Stimulated activated CD4-positive, alpha-beta T cell treated with anti-CD3 and anti-CD28 coated beads, Interleukin-4, amount 100 ng/mL, for 4 hours (primary cell): ENCODE results near the gene CGREF1.

ENCODE experiments used
- DNase-seq, 2 experiments: peaks; one replicate each; pipeline ENCODE4 v3.0.0-alpha.2; 2020

Gene CGREF1, protein sequence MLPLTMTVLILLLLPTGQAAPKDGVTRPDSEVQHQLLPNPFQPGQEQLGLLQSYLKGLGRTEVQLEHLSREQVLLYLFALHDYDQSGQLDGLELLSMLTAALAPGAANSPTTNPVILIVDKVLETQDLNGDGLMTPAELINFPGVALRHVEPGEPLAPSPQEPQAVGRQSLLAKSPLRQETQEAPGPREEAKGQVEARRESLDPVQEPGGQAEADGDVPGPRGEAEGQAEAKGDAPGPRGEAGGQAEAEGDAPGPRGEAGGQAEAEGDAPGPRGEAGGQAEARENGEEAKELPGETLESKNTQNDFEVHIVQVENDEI

DNA sequence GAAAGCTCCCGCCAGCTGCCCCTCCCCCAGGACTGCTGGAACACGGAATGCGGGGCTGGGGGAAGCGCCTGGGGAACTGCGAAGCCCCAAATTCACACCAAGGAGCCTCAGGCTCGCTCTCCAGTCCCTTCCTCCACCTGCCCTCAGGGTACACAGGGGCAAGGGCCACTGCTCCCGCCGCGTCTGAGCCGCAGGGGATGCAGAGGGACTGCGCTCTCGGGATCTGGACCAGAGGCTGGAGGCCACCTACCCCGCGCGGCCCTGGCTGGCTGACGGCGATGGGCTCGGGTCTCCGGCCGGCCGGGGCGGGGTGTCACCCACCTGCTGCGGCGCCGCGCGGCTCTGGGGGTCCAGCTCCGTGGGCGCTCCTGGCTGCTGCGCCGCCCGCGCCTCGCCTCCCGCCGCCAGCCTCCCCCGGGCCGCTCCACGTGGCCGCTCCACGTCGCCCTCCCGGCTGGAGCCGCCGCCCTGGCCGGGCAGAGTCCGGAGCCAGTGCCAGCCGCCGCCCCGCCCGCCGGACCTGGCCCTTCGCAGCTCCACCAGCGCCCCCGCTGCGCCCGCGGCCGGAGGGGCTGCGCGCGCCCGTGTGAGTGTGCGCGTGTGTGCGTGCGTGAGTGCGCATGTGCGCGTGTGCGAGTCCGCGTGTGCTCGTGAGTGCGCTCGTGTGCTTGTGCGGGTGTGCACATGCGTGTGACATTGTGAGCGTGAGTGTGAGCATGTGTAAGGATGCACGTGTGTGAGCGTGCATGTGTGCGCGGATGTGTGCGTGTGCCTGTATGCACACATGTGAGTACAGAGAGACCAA is at the start of gene CGREF1:
Gene CGREF1, minus strand, starts transcription at position 604 of the 805 bp plus-strand sequence. CDS start 14,762 bp downstream, outside the sequence.
- peak; percentile 27 to 29 for DNase-seq

DNA sequence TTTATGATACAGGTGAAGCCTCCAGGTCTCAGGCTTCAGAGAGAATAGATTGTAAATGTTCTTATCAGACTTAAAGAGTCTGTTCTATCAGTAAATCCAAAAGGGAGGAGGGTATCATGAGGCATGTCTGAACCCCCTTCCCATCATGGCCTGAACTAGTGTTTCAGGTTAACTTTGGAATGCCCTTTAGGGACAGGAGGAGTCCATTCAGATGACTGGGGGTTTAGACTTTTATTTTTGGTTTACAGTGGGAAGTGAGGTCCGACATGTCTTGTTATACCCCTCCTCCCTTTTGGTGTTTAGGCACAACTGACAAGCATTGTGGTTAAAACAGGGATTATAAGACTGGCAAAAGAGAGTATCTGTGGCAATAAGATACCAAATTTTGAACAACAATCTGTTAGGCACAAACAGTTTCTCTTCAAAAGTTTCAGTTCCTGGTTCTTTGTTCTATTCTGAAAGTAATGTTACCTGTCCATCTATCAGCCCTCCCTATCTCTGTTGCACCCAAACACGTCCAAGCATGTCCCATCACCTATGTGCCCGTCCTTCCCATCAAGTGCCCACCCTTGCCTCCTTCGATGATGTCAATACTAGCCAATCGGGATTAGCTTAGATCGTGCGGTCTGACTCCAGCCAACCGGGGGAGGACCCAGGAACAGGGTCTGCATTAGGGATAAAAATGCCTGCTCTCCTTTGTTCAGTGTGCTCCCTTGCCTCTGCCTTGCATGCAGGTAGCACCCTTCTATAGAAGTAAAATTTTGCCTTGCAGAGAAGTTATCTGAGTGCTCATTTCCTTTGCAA is 46.2 kb upstream of the CGREF1 start:
- DNase-seq, result no peak

DNA sequence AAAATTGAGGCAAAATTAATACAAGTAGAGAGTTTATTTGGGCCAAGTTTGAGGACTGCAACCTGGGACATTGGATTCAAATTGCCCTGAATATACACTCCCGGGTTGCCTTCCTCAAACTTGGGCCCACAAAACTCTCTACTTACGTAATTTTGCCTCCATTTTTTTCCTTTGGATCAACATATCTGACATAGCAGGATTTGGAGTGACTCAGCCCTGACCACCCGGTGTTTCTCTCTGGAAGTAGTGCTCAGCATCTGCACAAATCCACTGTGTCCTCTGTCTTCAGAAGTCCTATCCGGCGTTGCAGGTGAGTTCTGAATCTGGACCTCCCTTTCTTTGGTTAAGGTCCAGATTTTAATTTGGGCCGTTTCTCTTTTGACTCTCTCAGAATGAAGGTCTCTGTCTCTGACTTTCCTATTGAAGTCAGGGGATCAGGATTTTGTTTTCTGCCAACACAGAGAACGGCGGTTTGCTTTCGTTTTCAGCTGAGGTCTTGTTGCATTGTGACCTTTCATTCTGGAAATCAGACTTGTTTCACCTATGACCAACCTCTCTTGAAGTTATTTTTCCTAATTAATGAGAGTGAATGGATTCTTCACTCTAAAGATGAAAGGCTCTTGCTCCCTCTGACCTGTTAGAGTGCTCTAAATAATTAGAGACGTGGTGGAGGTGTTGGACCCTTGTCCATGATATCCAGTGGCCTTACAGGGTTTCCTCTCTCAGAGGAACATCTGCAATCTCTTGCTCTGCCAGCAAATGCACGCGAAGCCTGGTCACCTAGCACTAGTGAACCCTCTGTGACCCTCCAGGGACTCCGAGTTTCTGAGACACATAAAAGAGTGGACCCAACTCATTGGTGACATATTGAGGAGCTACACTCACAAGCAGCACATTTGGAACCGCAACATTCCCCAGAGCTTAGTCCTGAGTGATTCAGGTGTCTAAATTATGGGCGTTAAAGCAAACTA is 43.5 kb upstream of the CGREF1 start:
- DNase-seq, result no peak

DNA sequence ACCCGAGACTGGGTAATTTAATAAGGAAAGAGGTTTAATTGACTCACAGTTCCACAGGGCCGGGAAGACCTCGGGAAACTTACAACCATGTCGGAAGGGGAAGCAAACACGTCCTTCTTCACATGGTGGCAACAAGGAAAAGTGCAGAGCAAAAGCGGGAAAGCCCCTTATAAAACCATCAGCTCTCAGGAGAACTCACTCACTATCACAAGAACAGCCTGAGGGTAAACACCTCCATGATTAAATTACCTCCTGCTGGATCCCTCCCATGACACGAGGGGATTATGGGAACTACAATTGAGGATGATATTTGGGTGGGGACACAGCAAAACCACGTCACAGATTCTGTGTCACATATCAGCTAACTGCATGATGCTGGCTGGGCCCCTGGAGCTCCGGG is 41.3 kb upstream of the CGREF1 start:
- no peak for DNase-seq

DNA sequence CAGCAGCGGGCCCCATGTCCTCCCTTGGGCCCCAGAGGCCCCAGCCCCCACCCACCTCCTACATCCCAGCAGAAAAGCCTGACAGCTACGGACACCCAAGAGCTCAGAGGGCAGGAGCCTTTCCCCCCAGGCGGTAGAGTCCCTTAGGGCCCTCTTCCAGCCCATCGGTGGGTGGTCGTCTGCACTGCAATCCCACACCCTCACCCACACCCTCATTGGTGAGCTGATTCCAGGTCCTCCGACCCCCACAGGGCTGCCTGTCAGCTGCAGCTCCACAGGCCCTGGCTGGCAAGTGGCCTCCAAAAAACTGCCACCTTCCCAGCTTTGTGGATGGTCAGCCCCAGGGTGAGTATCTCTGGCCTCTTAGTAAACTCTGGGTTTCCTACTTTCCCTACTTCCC is 40.3 kb upstream of the CGREF1 start:
- DNase-seq, result no peak

DNA sequence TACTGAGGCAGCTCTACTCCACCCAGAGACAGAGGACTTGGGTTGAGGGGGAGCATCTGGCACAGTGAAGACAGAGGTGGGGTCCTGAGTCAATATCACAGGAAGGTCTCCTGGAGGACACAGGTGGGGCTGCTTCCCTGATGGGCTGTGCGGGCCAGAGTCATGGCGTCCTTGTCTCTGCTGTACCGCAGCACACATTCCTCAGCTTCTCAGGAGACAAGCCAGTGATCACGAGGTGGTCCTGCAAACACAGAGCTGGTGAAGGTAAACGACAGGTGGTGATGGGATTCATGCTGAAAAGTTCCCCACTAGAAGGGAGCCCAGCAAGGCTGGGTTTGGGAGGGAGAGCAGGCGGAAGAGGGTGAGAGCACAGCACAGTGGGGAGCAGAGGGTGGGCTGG is 39.5 kb upstream of the CGREF1 start:
- DNase-seq, result no peak

DNA sequence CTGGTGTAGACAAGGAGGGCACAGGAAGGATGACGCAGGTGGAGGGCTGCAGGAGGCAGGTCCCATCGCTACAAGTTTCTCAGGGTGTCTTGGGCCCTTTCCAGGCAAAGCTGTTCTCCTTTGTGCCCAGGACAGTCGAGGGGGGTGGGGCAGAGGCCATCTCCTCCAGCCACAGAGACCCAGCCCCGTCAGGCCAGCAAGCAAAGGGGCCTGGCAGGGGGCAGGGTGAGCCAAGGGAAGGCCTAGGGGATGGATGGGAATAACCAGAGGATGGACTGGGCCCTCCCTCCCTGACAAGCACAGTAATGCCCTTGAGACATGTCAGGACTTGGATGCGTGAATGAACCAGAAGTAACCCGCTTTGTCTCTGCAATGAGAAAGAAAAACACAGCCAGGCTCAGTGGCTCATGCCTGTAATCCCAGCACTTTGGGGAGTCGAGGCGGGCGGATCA is 36.2 kb upstream of the CGREF1 start:
- no peak for DNase-seq

DNA sequence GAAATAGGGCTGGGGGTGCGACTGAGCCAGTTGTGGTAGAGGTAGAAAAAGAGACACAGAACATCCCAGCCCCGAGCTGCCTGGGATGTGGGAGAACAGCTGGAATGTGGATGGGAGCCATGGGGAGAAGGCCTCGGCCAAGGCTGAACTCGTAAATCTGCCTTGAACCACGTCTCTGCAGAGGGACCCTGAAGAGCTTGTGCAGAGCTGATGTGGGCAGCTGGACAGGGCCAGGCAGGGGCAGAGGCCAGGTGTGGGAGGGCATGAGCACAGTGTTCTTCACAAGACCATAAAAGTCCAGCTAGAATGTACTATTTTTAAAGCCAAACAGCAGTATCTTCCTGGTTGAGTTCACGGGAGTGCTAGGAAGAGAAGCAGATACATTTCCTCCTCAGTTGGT is 35.6 kb upstream of the CGREF1 start:
- no peak for DNase-seq

DNA sequence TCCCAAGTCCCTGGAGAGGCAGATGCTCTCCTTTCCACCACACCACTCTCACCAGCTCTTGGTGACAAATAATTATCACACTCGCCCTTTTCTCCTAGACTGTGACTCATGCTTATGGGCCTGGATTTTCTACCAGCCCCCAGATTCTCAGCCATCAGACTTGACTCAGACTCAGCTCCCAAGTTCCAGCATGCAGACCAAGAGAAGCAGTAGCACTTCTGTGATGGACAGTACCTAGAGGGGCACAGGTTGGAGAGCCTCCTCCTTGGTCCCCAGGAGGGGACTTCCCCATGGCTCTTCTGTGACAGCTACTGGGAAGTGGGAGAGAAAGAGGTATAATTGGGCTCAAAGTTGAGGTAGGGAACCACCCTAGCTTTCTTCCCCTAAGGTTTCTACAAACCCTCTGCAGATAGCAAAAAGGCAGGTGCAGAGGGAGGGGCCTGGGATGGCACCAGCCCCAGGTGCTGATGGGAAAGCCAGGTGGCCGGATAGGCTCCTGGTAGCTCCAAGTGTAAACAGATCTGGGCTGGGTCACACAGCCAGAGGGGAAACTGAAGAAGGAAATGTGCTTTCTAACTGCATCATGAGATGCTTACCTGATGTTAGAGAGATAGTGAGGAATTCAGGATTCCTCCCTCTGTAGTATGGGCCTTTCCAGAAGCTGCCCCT is 34.0 kb upstream of the CGREF1 start:
- DNase-seq, result no peak

DNA sequence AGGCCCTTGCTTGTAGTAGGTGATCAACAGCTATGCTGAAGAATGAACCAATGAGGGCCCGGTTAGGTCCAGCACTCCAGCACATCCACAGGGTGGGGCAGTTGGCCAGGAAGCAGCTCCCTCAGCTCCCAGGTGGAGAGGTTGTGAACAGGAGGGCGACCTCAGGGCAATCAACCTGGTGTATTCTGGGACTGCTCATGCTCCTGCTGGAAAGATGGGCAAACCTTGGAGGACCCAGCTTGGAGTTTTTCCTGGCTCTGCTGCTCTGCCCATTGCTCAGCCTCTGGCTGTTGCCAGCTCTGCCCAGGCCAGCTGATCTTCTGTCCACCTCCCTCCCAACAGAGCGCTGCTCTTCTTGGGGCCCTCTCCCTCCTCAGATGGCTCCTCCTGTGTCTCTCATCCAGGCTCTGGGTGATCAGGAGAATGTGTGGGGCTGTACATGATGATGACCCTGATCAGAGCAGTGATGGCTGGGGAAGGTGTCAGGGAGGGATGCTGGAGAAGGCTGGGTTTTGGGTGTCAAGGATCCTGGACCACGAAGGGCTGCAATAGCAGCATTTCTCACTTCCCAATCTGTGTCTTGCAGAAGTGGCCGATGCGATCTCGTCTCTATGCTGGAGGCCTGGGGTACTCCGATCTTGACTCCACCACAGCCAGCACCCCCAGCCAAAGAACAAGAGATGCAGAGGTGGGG is 33.3 kb upstream of the CGREF1 start:
- DNase-seq, result no peak

DNA sequence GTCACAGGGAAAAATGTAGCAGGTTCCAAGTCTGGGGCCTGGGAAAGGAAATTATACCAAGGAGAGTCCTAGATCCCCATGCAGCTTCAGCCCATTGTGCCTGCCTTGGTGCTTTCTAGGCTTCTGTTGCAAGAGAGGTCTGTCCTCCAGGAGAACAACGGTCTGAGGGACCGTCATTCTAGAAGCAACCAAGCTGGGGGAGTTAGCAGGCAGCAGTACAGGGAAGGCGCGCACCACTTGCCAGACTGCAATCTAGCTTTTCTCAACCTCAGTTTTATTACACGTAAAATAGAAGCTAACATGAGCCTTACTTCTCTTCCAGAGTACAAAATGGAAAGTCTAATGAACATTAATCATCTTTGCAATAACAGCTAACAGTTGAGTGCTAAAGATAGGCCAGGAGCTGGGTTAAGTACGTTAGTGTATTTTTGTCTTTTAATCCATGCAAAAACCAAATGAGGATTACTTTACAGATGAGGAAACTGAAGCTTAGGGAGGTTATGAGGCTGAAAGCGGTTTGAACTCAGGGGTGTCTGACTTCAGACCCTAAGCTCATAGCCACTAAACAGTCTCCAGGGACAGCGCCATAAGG is 31.8 kb upstream of the CGREF1 start:
- no peak for DNase-seq

DNA sequence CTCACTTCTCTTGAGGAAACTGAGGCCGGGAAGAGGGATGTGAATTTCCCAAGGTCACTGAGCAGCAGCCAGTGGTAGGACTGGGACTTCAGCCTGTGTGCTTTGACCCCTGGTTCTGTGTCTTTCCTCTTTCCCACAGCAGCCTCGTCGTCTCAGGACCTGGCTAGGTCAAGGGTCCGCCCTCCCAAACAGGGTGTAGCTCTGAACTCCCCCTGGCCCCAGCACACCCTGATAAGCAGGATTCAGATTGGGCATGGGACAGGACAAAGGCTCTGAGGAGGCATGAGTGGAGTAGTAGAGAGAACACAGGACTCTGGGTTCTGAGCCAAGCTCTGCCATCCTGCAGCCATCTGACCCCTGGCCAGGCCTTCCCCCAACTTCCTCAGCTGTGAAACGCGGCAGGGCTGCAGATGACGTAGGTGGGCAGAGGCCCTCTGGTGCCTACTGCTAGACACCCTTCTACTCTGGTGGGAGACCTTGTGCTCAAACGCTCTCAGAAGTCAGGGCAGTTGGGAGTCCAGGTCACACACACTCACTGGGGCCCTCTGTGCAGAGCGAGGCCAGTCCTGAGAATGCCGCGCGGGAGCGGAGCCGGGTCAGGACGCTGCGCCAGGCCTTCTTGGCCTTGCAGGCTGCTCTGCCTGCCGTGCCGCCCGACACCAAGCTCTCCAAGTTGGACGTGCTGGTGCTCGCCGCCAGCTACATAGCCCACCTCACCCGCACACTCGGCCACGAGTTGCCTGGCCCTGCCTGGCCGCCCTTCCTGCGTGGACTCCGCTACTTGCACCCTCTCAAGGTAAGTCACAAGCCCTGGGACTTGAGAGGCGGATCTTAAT is 30.9 kb upstream of the CGREF1 start:
- no peak for DNase-seq

DNA sequence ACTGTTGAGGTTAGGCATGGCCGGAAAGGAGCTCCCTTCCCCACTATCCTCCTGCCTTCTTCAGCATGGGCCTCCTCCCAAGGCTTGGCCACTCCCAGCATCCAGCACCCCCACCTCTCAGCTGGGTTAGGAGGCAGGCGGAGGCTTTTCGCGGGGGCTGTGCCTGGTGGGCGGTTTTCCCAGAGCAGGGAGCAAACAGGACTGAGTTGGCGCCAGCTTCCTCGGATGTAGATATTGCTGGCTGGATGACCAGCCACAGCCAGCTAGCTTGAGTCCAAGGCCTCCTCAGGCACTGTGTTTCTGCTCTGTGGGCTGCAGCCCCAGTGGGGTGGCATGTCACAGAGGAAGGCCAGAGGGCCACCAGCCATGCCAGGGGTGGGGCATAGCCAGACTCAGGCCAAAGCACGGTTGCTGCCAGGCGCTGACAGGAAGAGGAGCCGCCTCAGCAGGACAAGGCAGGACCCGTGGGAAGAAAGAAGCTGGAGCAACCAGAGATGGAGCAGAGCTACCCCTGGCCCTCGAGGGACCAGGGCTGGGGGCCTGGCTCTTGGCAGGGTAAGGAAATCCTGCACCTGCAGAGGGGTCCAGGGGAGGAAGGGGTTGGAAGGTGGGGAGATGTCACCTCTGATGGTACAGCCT is 30.0 kb upstream of the CGREF1 start, which contains the start of gene TCF23:
Gene TCF23, plus strand, starts transcription at position 204 of the 639 bp plus-strand sequence. Its CDS starts 130 bp downstream, at position 334.
- DNase-seq, result no peak

DNA sequence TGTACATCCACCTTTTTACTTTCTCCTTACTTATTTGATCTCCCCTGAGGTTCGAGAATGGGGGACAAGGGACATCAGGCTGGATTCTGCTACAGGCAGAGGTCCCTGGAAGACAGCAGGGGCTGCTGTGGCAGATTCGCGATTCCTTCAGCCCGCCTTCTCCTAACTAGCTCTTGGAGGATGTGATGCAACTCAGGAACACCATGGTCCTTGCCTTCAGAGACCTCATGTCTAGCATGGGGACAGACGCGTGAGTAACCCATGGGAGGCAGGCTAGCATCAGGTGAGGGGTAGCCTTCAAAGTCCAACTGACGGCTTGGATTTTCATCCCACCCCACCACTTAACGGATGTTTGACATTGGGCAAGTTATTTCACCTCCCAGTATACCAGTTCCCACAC is 29.0 kb upstream of the CGREF1 start:
- no peak for DNase-seq

DNA sequence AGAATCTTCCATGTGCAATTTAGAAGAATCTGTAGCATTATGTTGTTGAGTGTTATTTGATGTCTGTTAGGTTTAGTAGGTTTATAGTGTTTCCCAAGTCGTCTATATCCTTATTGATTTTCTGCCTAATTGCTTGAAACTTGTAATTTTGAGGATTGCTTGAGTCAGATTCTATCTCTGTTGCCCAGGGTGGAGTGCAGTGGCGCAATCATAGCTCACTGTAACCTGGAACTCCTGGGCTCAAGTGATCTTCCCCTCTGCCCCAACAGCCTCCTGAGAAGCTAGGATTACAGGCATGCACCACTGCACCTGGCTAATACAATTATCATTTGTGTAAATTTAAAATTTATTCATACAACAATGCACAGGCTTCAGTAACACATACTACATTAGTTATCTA is 26.8 kb upstream of the CGREF1 start:
- no peak for DNase-seq

DNA sequence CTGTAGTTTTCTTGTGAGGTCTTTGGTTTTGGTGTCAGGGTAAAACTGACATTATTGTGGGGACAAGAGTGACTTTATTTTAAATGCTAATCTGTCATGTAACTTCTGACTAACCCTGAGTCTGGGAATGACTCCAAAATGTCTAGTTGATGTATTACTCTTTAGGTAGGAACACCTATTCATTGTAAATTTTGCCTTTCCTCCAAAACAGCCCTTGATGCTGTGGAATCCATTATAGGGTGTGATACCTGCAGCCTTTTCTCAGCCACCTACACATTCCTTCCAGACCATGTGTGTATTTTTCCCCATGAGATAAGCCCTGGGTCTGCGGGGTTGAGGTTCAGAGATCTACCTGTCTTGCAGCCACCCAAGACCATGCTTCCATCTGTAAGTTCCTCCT is 24.4 kb upstream of the CGREF1 start:
- DNase-seq, result no peak

DNA sequence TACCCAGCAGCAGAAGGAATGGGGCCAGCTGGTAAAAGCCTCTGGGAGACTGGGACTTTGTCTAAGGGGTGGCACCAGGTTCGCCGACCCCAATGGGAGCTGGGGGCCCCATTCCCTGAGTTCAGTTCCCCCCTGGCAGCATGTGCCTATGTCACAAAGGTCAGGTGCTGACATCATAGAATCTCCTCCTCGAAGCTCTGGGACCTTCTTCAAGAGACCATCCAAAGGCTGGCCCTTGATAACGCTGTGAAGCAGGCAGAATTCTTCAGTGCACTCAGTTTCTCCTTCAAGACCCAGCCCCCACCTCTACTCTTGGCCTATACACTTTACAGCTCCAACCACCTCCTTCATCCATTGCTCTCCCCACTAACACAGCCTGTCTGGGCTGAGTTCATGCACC is 20.4 kb upstream of the CGREF1 start, which contains the start of gene PRR30:
Gene PRR30, minus strand, starts transcription at position 101 of the 400 bp plus-strand sequence. CDS start 1,081 bp downstream, outside the sequence.
- DNase-seq, result no peak

DNA sequence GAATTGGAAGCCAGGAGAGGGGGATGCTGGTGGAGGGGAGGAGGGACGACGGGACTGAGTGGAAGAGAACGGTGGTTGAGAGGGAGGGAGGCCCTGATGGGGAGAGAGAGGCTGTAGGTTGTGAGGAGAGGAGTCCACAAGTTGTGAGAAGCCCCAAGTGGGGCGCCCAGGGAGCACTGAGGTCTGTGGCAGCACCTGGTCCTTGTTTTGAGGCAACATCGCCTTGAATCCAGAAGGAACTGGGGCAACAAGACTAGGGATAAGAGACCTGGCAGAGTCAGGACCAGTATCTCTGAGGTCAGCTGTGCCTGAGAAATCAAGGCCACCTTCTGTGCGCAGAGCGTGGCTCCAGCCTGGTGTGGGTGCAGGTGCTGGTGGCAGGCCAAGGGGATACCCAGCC is 19.2 kb upstream of the CGREF1 start:
- no peak for DNase-seq
